Upper lobe of right lung (tissue), 1 donor: ENCODE results near the gene LLGL1. TPM values are rescaled to one million over a fixed set of nuclear protein-coding genes. Genes with fewer than 3 reads are reported as not detected.

ENCODE experiments used
- ATAC-seq: fragments of 200-7000 bp; cut with Tn5 transposase; one replicate; pipeline ENCODE4 v1.9.1; 2020; ENCODE audit warnings: mild to moderate bottlenecking, moderate library complexity
- DNase-seq: peaks from one replicate; pipeline ENCODE4 v3.0.0-alpha.2; 2020
- H3K27ac ChIP-seq: fragments of 200-600 bp; one replicate; pipeline ENCODE4 v1.8.0; 2022
- H3K27me3 ChIP-seq: fragments of 200-600 bp; one replicate; pipeline ENCODE4 v1.8.0; 2022; ENCODE audit warnings: mild to moderate bottlenecking
- H3K36me3 ChIP-seq: fragments of 200-600 bp; one replicate; pipeline ENCODE4 v1.8.0; 2022
- H3K4me1 ChIP-seq: fragments of 200-600 bp; one replicate; pipeline ENCODE4 v1.8.0; 2022
- H3K4me3 ChIP-seq: fragments of 200-600 bp; one replicate; pipeline ENCODE4 v1.8.0; 2022; ENCODE audit warnings: mild to moderate bottlenecking
- H3K9me3 ChIP-seq: fragments of 200-600 bp; one replicate; pipeline ENCODE4 v1.8.0; 2022
- intact Hi-C: fragments of 100-400 bp; cut with DNase I; formaldehyde crosslinking; loops from one replicate; pipeline ENCODE4 v1.11.0; 2022
- total RNA-seq: library from RNA; stranded (reverse); fragmentation: NEBNext Ultra II Directional; extraction: Animal tissue kit (Norgen Biotek cat#: 25700); gene quantifications from one replicate; pipeline ENCODE4 v1.2.1, GENCODE V29; 2021
- TF ChIP-seq, protein P1 (sequence below): fragments of 200-600 bp; IDR thresholded peaks from one replicate; pipeline ENCODE4 v1.8.0; 2022; ENCODE audit warnings: antibody characterized with exemption
- donor health status: DM: no; HTN: yes; CAD: no; lungs with severe emphysema.

The LLGL1 gene
- total RNA-seq, 1 donor from 2014 or later, result 11.7 TPM

DNA sequence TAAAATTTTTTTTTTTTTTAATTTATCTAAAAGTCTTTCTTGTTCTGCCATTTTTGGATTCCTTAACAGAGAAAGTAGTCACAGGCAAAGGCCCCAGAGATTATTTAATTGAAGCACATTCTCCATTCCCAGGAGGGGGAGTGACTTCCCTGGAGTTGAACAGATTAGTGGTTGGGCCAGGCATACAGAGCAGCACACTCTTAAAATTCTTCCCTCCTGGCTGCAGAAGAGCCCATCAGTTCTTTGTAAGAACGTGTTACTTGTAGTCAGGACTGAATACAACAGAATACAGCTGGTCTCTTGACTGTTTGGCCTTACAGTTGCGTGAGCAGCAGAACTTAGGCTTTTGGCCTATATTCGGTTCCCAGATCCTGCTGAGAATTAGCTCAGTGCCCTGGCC lies 40.0 kb upstream of the LLGL1 start:
- DNase-seq, result no peak

DNA sequence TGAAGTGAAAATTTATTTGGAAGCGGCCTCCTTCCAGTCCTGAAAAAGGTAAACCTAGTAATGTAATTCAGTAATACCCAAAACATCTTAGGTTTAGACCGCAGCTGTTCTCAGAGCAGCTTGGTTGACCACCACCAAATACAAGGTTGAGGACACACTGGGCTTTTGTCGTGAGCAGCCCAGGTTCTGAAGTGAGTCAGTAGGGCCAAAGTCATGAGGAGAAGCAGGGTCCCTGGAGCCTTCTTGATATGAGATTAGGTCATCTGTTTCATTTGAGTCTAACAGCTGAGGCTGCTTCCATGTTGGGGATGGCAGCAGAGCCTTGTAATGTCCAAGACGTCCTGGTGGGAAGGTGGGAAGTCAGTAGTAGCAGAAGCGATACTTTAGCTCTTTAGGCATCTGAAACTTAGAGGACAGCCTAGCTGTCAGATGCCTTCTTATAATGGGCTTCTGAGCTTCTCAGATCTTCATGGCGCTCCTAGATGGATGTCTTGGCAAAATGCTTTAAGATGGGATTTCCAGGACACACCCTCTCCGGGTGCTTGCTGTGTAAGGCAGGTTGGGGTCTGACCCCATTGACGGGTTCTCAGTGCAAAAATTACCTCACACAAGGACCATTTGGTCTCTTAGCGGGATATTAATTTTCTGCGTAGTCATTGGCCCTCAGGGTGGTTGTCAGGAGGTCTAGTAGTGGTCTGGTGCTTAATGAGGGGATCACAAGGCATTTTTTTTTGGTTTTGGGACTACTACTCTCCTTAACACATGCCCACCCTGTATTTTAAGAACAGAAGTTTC lies 39.4 kb upstream of the LLGL1 start:
- DNase-seq, result no peak
- no peak for ATAC-seq
- TF ChIP-seq, protein P1, sequence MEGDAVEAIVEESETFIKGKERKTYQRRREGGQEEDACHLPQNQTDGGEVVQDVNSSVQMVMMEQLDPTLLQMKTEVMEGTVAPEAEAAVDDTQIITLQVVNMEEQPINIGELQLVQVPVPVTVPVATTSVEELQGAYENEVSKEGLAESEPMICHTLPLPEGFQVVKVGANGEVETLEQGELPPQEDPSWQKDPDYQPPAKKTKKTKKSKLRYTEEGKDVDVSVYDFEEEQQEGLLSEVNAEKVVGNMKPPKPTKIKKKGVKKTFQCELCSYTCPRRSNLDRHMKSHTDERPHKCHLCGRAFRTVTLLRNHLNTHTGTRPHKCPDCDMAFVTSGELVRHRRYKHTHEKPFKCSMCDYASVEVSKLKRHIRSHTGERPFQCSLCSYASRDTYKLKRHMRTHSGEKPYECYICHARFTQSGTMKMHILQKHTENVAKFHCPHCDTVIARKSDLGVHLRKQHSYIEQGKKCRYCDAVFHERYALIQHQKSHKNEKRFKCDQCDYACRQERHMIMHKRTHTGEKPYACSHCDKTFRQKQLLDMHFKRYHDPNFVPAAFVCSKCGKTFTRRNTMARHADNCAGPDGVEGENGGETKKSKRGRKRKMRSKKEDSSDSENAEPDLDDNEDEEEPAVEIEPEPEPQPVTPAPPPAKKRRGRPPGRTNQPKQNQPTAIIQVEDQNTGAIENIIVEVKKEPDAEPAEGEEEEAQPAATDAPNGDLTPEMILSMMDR, result no peak
- Histone ChIP-seq H3K27ac (peak overlapping the region; percentile 40), H3K36me3 (peaks cover 21% of the 10 kb centered on the region), H3K4me3 (peak overlapping the region; percentile 90), H3K27me3 (no peaks in the 10 kb centered on the region), H3K9me3 (no peaks in the 10 kb centered on the region), H3K4me1 (peaks cover 66% of the 10 kb centered on the region)
- intact Hi-C loops, result no loop called here

More for the DNA sequence above, 40.0 kb upstream of the LLGL1 start:
- Histone ChIP-seq H3K9me3 (no peaks in the 10 kb centered on the region), H3K4me3 (peak overlapping the region; percentile 90), H3K27me3 (no peaks in the 10 kb centered on the region), H3K36me3 (peaks cover 21% of the 10 kb centered on the region), H3K4me1 (peaks cover 60% of the 10 kb centered on the region), H3K27ac (peak overlapping the region; percentile 99)
- intact Hi-C loops, result no loop called here
- no peak for ATAC-seq
- TF ChIP-seq, protein P1, result no peak

DNA sequence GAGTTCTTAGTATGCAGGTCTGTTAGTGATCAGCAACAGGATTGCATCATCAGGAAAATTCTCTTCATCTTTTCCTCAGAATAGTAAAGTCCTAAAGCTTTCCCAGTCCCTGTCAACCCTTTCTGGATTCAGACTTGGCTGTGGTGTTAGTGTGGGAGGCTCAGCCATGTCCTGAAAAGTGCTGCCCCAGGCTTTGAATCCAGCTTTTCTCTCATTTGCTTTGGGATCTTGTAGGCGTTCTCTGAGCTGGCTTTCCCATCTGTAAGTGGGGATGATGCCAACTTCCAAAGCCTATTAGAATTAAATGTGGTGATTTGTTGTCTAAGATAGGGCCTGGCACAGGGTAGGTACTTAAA lies 38.8 kb upstream of the LLGL1 start:
- TF ChIP-seq, protein P1, result no peak
- ATAC-seq, result no peak
- H3K4me1 ChIP-seq, result peaks cover 72% of the 10 kb centered on the region
- no peak overlapping the region for H3K27ac ChIP-seq
- no peaks in the 10 kb centered on the region for H3K9me3 ChIP-seq
- H3K27me3 ChIP-seq, result no peaks in the 10 kb centered on the region
- H3K36me3 ChIP-seq, result peaks cover 21% of the 10 kb centered on the region
- DNase-seq, result no peak
- peak overlapping the region; percentile 90 for H3K4me3 ChIP-seq
- intact Hi-C loops, result no loop called here

DNA sequence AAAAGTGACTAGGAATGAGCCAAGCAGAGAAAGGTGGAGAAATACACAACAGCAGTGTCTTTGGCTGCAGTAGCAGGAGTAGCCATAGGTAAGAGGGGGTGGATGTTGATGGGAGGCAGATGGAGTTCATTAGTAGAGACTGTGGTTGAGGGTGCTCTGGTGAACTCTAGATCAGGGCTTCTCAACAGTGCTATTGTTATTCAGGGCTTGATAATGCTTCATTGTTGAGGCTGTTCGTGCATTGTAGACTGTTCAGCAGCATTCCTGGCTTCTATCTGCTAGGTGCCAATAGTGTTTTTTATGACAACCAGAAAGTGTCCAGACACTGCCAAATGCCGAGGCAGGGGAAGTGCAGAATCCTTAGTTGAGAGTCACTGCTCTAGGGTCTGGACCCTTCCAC lies 38.2 kb upstream of the LLGL1 start:
- no peak for ATAC-seq
- TF ChIP-seq, protein P1, result no peak
- H3K4me1 ChIP-seq, result peaks cover 73% of the 10 kb centered on the region
- H3K27me3 ChIP-seq, result no peaks in the 10 kb centered on the region
- peak overlapping the region; percentile 90 for H3K4me3 ChIP-seq
- intact Hi-C loops, result no loop called here
- DNase-seq, result no peak
- H3K36me3 ChIP-seq, result peaks cover 21% of the 10 kb centered on the region
- no peaks in the 10 kb centered on the region for H3K9me3 ChIP-seq
- no peak overlapping the region for H3K27ac ChIP-seq

DNA sequence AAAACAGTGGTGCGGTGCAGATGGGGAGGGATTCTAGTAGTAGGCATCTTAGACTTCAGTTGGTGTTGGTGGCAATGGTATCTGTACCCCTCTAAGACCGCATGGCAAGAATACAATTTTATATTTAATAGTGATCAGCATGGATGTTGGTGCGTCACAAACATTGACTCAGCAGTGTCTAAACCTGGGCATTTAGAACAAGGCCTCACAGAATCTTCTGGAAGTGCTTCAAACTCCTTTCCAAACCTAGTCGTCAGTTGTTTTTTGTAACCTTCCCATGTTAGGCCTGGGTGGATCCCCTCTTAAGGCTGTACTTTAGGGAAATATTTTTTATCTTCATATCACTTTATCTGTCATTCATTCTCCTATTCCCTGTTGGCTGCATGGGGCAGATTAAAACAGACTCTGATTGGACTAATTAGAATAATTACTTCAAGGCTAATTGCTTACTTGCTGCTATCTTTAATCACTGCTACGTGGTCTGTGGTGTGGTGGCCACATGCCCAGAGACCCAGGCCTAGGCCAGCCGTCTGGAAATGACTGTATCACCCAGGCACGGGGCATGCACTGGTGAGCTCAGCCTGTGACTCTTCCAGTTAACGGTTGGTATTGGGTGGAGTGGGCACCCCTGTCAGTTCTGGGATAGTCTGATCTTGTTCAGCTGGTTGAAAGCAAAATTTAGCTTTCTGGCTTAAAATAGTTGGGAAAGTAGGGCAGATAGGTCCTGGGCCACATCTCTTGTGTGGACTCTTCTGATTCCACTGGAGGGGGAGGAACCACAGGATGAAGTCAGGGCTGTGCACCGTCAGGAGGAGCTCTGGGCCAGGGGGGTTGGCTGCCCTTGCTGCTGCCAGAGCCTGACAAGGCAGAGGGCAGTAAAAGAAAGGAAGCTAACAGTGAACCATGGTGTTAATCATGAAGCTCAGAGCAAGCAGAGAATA lies 37.3 kb upstream of the LLGL1 start:
- peaks cover 21% of the 10 kb centered on the region for H3K36me3 ChIP-seq
- TF ChIP-seq, protein P1, result no peak
- ATAC-seq (no peak), DNase-seq (no peak)
- H3K4me3 ChIP-seq, result peak overlapping the region; percentile 90
- no peaks in the 10 kb centered on the region for H3K27me3 ChIP-seq
- peaks cover 73% of the 10 kb centered on the region for H3K4me1 ChIP-seq
- H3K27ac ChIP-seq, result no peak overlapping the region
- intact Hi-C loops, result no loop called here
- no peaks in the 10 kb centered on the region for H3K9me3 ChIP-seq
